ENCODE results near the gene ZMIZ1.

ZMIZ1 gene

DNA sequence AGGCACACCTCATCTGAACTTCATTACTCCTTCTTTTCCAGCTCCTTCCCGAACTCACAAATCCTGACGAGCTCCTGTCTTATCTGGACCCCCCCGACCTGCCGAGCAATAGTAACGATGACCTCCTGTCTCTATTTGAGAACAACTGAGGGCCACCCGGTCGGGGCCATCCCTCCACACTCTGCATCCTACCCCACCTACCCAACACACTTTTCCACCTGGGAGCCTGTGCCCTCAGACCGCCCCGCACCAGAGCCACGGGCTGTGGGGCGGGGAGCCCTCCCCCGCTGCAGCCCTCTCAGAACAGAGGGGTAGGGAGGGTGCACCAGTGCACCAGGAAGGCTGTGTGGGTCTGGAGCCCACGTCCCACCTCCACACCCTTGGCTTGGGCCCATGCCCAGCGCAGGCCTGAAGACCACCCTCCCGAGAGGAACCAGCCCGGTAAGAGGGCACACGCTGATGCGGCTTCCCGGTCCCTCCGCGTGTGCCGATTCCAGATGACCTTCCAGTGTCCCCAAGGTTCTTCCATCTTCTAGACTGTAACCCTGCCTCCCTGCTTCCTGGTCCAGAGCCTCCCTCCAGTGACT, 243.9 kb downstream of the ZMIZ1 start:
- no peak for DNase-seq
- Histone ChIP-seq H3K79me1 (replicated peaks; ENCODE audit: low read length, poor library complexity, severe bottlenecking) (peaks cover 8% of the 10 kb centered on the region), H3K27me3 (ENCODE audit: control insufficient read depth in 1 of 2, insufficient read depth in 1 of 2, low read length in 2 of 2) (no peaks in the 10 kb centered on the region), H3K36me3 (ENCODE audit: control insufficient read depth in 1 of 2, insufficient read depth in 2 of 2, low read depth in 1 of 2, low read length in 2 of 2) (peaks cover 83 to 86% of the 10 kb centered on the region in 2 experiments), H2BK5ac (ENCODE audit: low read depth, low read length, poor library complexity, severe bottlenecking) (no peak overlapping the region), H3K4me2 (ENCODE audit: low read length, poor library complexity, severe bottlenecking) (no peak overlapping the region), H3K18ac (ENCODE audit: low read depth in 1 of 2, low read length in 2 of 2) (no peak overlapping the region), H4K91ac (ENCODE audit: low read length) (peak overlapping the region; percentile 7), H2AFZ (ENCODE audit: low read depth, low read length) (no peak overlapping the region), H4K8ac (ENCODE audit: low read length) (no peak overlapping the region), H3K14ac (ENCODE audit: low read length in 2 of 2) (no peak overlapping the region), H2BK120ac (ENCODE audit: low read depth, low read length) (no peak overlapping the region), H2BK15ac (ENCODE audit: low read depth, poor library complexity, severe bottlenecking) (no peak overlapping the region), H2AK5ac (ENCODE audit: low read length, severe bottlenecking) (no peak overlapping the region), H3K4me3 (ENCODE audit: insufficient read depth in 1 of 2, low read depth in 1 of 2, low read length in 2 of 2) (no peak overlapping the region), H3K23ac (ENCODE audit: low read length in 2 of 2) (no peak overlapping the region), H3K9me3 (ENCODE audit: control insufficient read depth, low read length) (no peaks in the 10 kb centered on the region), H2BK12ac (ENCODE audit: low read length in 2 of 2) (no peak overlapping the region), H3K27ac (ENCODE audit: low read length, poor library complexity, severe bottlenecking) (no peak overlapping the region), H3K9ac (ENCODE audit: low read length) (no peak overlapping the region), H3K4me1 (ENCODE audit: control insufficient read depth, insufficient read depth, low read depth, low read length) (peaks cover 20% of the 10 kb centered on the region), H3K4ac (ENCODE audit: low read depth in 1 of 2, low read length in 2 of 2) (no peak overlapping the region)
- 93% methylated on average over 22 of the region's 22 CpGs for WGBS

DNA sequence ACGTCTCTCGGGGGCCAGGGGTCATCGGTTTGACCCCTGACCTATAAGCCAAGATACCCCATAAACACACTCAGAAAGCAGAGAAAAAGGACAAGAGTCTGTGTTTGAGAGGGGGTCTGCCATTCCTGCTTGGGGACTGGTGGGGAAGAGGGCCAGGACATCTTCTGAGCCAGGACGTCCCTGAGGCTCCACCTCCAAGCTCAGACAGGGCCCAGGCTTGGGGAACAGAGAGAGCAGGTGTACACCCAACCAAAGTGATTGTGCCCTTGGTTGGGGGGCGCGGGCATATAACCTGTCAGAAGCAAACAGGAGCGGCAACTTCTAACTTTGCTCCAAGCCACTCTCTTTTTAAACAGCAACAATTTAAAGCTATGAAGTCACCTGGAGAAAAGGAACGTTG, 244.6 kb downstream of the ZMIZ1 start:
- Histone ChIP-seq H2BK120ac (ENCODE audit: low read depth, low read length) (no peak overlapping the region), H3K18ac (ENCODE audit: low read depth in 1 of 2, low read length in 2 of 2) (no peak overlapping the region), H3K27me3 (ENCODE audit: control insufficient read depth in 1 of 2, insufficient read depth in 1 of 2, low read length in 2 of 2) (no peaks in the 10 kb centered on the region), H3K14ac (ENCODE audit: low read length in 2 of 2) (no peak overlapping the region), H4K91ac (ENCODE audit: low read length) (no peak overlapping the region), H2BK5ac (ENCODE audit: low read depth, low read length, poor library complexity, severe bottlenecking) (no peak overlapping the region), H3K4me1 (ENCODE audit: control insufficient read depth, insufficient read depth, low read depth, low read length) (peaks cover 26% of the 10 kb centered on the region), H2AFZ (ENCODE audit: low read depth, low read length) (no peak overlapping the region), H3K36me3 (ENCODE audit: control insufficient read depth in 1 of 2, insufficient read depth in 2 of 2, low read depth in 1 of 2, low read length in 2 of 2) (peaks cover 76 to 80% of the 10 kb centered on the region in 2 experiments), H3K9ac (ENCODE audit: low read length) (no peak overlapping the region), H3K4me3 (ENCODE audit: insufficient read depth in 1 of 2, low read depth in 1 of 2, low read length in 2 of 2) (no peak overlapping the region), H3K9me3 (ENCODE audit: control insufficient read depth, low read length) (no peaks in the 10 kb centered on the region), H3K79me1 (replicated peaks; ENCODE audit: low read length, poor library complexity, severe bottlenecking) (peaks cover 7% of the 10 kb centered on the region), H3K4ac (ENCODE audit: low read depth in 1 of 2, low read length in 2 of 2) (no peak overlapping the region), H3K27ac (ENCODE audit: low read length, poor library complexity, severe bottlenecking) (no peak overlapping the region), H2AK5ac (ENCODE audit: low read length, severe bottlenecking) (no peak overlapping the region), H3K4me2 (ENCODE audit: low read length, poor library complexity, severe bottlenecking) (no peak overlapping the region), H2BK15ac (ENCODE audit: low read depth, poor library complexity, severe bottlenecking) (no peak overlapping the region), H4K8ac (ENCODE audit: low read length) (no peak overlapping the region), H2BK12ac (ENCODE audit: low read length in 2 of 2) (no peak overlapping the region), H3K23ac (ENCODE audit: low read length in 2 of 2) (no peak overlapping the region)
- no peak for DNase-seq
- 93% methylated on average over 5 of the region's 8 CpGs for WGBS

DNA sequence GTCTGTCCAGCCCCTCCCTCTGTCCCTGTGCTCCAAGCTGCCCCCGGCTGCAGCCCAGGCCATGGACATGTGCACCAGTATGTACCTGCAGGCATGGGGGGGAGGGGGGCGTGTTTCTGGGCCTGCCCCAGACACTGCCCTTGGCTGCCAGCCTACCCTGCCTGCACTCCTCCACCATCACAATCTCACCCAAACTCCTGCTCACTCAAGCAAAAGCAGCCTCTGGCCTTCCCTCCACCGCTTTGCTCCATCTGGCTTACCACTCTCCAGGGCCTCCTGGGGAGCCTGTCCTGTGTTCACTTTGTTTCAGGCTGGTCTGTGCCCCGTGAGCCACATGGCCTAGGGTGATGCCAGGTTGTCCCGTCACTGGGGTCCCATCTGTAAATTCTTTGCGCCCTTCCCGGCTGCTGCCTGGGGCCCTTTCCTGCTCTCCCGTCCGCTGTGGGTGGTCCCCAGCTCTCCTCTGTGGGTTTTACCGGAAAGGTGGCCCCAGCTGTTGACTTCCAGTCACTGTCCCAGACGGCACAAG, 245.2 kb downstream of the ZMIZ1 start:
- Histone ChIP-seq H3K4me3 (ENCODE audit: insufficient read depth in 1 of 2, low read depth in 1 of 2, low read length in 2 of 2) (no peak overlapping the region), H3K36me3 (ENCODE audit: control insufficient read depth in 1 of 2, insufficient read depth in 2 of 2, low read depth in 1 of 2, low read length in 2 of 2) (peaks cover 70 to 73% of the 10 kb centered on the region in 2 experiments), H2AK5ac (ENCODE audit: low read length, severe bottlenecking) (no peak overlapping the region), H3K18ac (ENCODE audit: low read depth in 1 of 2, low read length in 2 of 2) (no peak overlapping the region), H3K23ac (ENCODE audit: low read length in 2 of 2) (no peak overlapping the region), H2BK5ac (ENCODE audit: low read depth, low read length, poor library complexity, severe bottlenecking) (no peak overlapping the region), H4K8ac (ENCODE audit: low read length) (no peak overlapping the region), H2BK12ac (ENCODE audit: low read length in 2 of 2) (no peak overlapping the region), H3K4me2 (ENCODE audit: low read length, poor library complexity, severe bottlenecking) (no peak overlapping the region), H3K79me1 (replicated peaks; ENCODE audit: low read length, poor library complexity, severe bottlenecking) (peaks cover 7% of the 10 kb centered on the region), H3K9ac (ENCODE audit: low read length) (no peak overlapping the region), H3K9me3 (ENCODE audit: control insufficient read depth, low read length) (no peaks in the 10 kb centered on the region), H2BK120ac (ENCODE audit: low read depth, low read length) (no peak overlapping the region), H3K14ac (ENCODE audit: low read length in 2 of 2) (no peak overlapping the region), H2AFZ (ENCODE audit: low read depth, low read length) (no peak overlapping the region), H3K27me3 (ENCODE audit: control insufficient read depth in 1 of 2, insufficient read depth in 1 of 2, low read length in 2 of 2) (no peaks in the 10 kb centered on the region), H3K4ac (ENCODE audit: low read depth in 1 of 2, low read length in 2 of 2) (no peak overlapping the region), H3K4me1 (ENCODE audit: control insufficient read depth, insufficient read depth, low read depth, low read length) (peaks cover 30% of the 10 kb centered on the region), H3K27ac (ENCODE audit: low read length, poor library complexity, severe bottlenecking) (no peak overlapping the region), H4K91ac (ENCODE audit: low read length) (no peak overlapping the region), H2BK15ac (ENCODE audit: low read depth, poor library complexity, severe bottlenecking) (no peak overlapping the region)
- 94% methylated on average over 11 of the region's 11 CpGs for WGBS
- no peak for DNase-seq

DNA sequence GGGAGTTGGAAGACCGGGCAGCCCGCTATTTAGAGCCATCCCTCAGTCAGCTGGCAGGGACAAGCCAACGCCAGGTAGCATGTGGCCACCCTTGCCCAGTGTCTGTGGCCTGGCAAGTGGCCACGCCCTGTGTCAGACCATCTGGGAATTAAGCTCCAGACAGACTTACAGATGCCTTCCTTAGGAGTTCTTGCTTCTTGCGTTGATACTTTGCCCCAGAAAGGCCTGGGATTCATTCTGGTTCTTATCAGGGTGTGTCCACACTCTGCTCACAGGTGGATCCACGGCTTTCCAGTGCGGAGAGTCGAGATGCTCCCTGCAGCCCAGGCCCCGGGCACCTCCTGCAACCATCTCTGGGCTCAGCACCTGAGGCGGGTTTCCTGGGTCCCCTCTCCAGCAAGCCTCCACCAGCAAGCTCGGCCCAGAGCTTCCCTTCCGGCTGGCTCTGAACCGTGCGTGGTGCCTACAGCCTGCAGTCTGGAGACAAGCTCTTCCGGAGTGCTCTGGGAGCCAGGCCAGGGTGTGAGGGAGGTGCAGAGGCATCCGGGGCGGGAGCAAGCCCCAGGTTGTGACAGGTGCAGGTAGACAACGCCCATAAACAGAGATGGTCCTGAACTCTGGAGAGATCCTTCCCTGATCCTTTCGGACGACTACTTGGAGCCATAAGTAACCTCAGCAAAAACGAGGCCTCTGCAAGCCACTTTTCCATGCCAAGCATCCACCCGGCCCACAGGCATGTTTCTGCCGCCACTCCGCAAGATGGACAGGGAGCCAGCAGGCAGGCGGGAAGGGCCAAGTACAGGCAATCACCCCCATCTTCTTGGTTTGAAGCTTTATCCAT, 246.2 kb downstream of the ZMIZ1 start:
- 91% methylated on average over 25 of the region's 25 CpGs for WGBS
- Histone ChIP-seq H3K4me3 (ENCODE audit: insufficient read depth in 1 of 2, low read depth in 1 of 2, low read length in 2 of 2) (no peak overlapping the region), H3K36me3 (ENCODE audit: control insufficient read depth in 1 of 2, insufficient read depth in 2 of 2, low read depth in 1 of 2, low read length in 2 of 2) (peaks cover 60 to 63% of the 10 kb centered on the region in 2 experiments), H2BK15ac (ENCODE audit: low read depth, poor library complexity, severe bottlenecking) (no peak overlapping the region), H3K4me1 (ENCODE audit: control insufficient read depth, insufficient read depth, low read depth, low read length) (peaks cover 30% of the 10 kb centered on the region), H4K91ac (ENCODE audit: low read length) (peak overlapping the region; percentile 10), H3K4me2 (ENCODE audit: low read length, poor library complexity, severe bottlenecking) (no peak overlapping the region), H2AFZ (ENCODE audit: low read depth, low read length) (no peak overlapping the region), H2AK5ac (ENCODE audit: low read length, severe bottlenecking) (no peak overlapping the region), H3K9me3 (ENCODE audit: control insufficient read depth, low read length) (no peaks in the 10 kb centered on the region), H3K27ac (ENCODE audit: low read length, poor library complexity, severe bottlenecking) (no peak overlapping the region), H2BK120ac (ENCODE audit: low read depth, low read length) (no peak overlapping the region), H3K18ac (ENCODE audit: low read depth in 1 of 2, low read length in 2 of 2) (no peak overlapping the region), H3K9ac (ENCODE audit: low read length) (no peak overlapping the region), H3K14ac (ENCODE audit: low read length in 2 of 2) (no peak overlapping the region), H3K27me3 (ENCODE audit: control insufficient read depth in 1 of 2, insufficient read depth in 1 of 2, low read length in 2 of 2) (no peaks in the 10 kb centered on the region), H2BK12ac (ENCODE audit: low read length in 2 of 2) (no peak overlapping the region), H3K79me1 (replicated peaks; ENCODE audit: low read length, poor library complexity, severe bottlenecking) (peaks cover 5% of the 10 kb centered on the region), H3K23ac (ENCODE audit: low read length in 2 of 2) (peak overlapping the region in 1 of 2 experiments; percentile 15), H4K8ac (ENCODE audit: low read length) (peak overlapping the region; percentile 1), H2BK5ac (ENCODE audit: low read depth, low read length, poor library complexity, severe bottlenecking) (no peak overlapping the region), H3K4ac (ENCODE audit: low read depth in 1 of 2, low read length in 2 of 2) (no peak overlapping the region)
- no peak for DNase-seq

Measured in mesenchymal stem cell (in vitro differentiated cells and primary cell).